H1 (cell line): ENCODE data around the gene SPIRE1. TPM values are rescaled to one million over a fixed set of nuclear protein-coding genes. Genes with fewer than 3 reads are reported as not detected.

Experiments
- CTCF ChIA-PET: fragments of 300-600 bp; sonication (Branson Sonifier 250); formaldehyde crosslinking; loops from one replicate; lab custom pipeline; 2021; ENCODE audit not compliant: partially characterized antibody; lab: Charles Lee
- POLR2A ChIA-PET: fragments of 300-600 bp; sonication (Branson Sonifier 250); formaldehyde crosslinking; loops from one replicate; lab custom pipeline; 2021; ENCODE audit warnings: inconsistent platforms; ENCODE audit not compliant: partially characterized antibody; lab: Charles Lee
- DNase-seq, 2 experiments: peaks; one replicate each; pipeline versions ENCODE4 v3.0.0 to v3.0.0-alpha.2; 2010 to 2022; ENCODE audit warnings: low spot score in 2 of 2, low read depth in 1 of 2, mixed read lengths in 1 of 2
- FAIRE-seq: peaks from 2 replicates; lab custom pipeline; 2011; peaks lifted over from hg19 to GRCh38; lab: Jason Lieb, UNC
- H2AFZ ChIP-seq: 2 replicates; pipeline ENCODE4 v1.8.1; 2012; ENCODE audit warnings: low read length, inconsistent platforms
- H2AK5ac ChIP-seq: 2 replicates; pipeline ENCODE4 v1.6.1; 2013; ENCODE audit warnings: low read depth, low read length
- H2BK120ac ChIP-seq: replicated peaks from 2 replicates; pipeline ENCODE3; 2013; ENCODE audit warnings: low read depth, low read length, inconsistent platforms
- H2BK12ac ChIP-seq: 2 replicates; pipeline ENCODE4 v1.6.1; 2013; ENCODE audit warnings: low read depth, low read length
- H2BK15ac ChIP-seq: 2 replicates; pipeline ENCODE4 v1.6.1; 2013; ENCODE audit warnings: low read length
- H2BK20ac ChIP-seq: 2 replicates; pipeline ENCODE4 v1.6.1; 2013; ENCODE audit warnings: low read length
- H2BK5ac ChIP-seq: 2 replicates; pipeline ENCODE4 v1.6.1; 2013; ENCODE audit warnings: low read depth, low read length
- H3K14ac ChIP-seq: 2 replicates; pipeline ENCODE4 v1.6.1; 2013; ENCODE audit warnings: inconsistent platforms; ENCODE audit not compliant: insufficient read length
- H3K18ac ChIP-seq: 2 replicates; pipeline ENCODE4 v1.6.1; 2013; ENCODE audit warnings: low read length; ENCODE audit errors: extremely low read depth
- H3K23ac ChIP-seq: 2 replicates; pipeline ENCODE4 v1.6.1; 2013; ENCODE audit warnings: inconsistent platforms; ENCODE audit not compliant: insufficient read length
- H3K23me2 ChIP-seq: 2 replicates; pipeline ENCODE4 v1.6.1; 2013; ENCODE audit warnings: low read depth, low read length
- H3K27ac ChIP-seq: 2 replicates; pipeline ENCODE4 v1.6.1; 2011; ENCODE audit warnings: low read depth, low read length, inconsistent platforms
- H3K27me3 ChIP-seq, 4 experiments: replicated peaks in 1 of 4; 1 replicate in 1 of 4; 2 replicates in 3 of 4; pipeline versions ENCODE4 v1.6.1 to v1.8.1; 2011 to 2013; ENCODE audit warnings: low read length in 3 of 4, mild to moderate bottlenecking in 3 of 4, inconsistent platforms in 2 of 4, mixed read lengths in 2 of 4, moderate library complexity in 1 of 4; ENCODE audit not compliant: control insufficient read depth in 3 of 4, insufficient read depth in 3 of 4; ENCODE audit errors: extremely low read depth in 1 of 4
- H3K36me3 ChIP-seq, 4 experiments: 2 replicates each; pipeline versions ENCODE4 v1.6.1 to v1.8.1; 2011 to 2013; ENCODE audit warnings: mild to moderate bottlenecking in 4 of 4, low read length in 3 of 4, moderate library complexity in 2 of 4, control low read depth in 1 of 4, inconsistent platforms in 1 of 4; ENCODE audit not compliant: insufficient read depth in 4 of 4, control insufficient read depth in 2 of 4
- H3K4ac ChIP-seq: replicated peaks from 2 replicates; pipeline ENCODE3; 2013; ENCODE audit warnings: low read length, low read depth, mixed read lengths, inconsistent platforms; ENCODE audit not compliant: insufficient read length
- H3K4me1 ChIP-seq, 4 experiments: replicated peaks in 1 of 4; 1 replicate in 1 of 4; 2 replicates in 3 of 4; pipeline versions ENCODE4 v1.6.1 to v1.8.1; 2011 to 2013; ENCODE audit warnings: low read length in 3 of 4, inconsistent platforms in 2 of 4, mixed read lengths in 1 of 4; ENCODE audit not compliant: insufficient read depth in 4 of 4, control insufficient read depth in 3 of 4
- H3K4me2 ChIP-seq, 2 experiments: 2 replicates each; pipeline versions ENCODE4 v1.6.1 to v1.8.1; 2011 to 2013; ENCODE audit warnings: low read depth in 2 of 2, low read length in 2 of 2, control low read depth in 1 of 2, inconsistent platforms in 1 of 2, mild to moderate bottlenecking in 1 of 2; ENCODE audit not compliant: insufficient read depth in 1 of 2
- H3K4me3 ChIP-seq, 4 experiments: fragments of 200-600, 300-600 bp in 1 of 4; sonication (generic), shearing (Covaris generic), sonication (Bioruptor Twin) in 1 of 4; 2 replicates each; pipeline versions ENCODE4 v1.5.1 to v1.8.1; 2011 to 2016; ENCODE audit warnings: low read length in 4 of 4, low read depth in 3 of 4, control low read depth in 2 of 4, inconsistent platforms in 2 of 4, mild to moderate bottlenecking in 2 of 4, mixed read lengths in 1 of 4, moderate library complexity in 1 of 4; ENCODE audit not compliant: insufficient read depth in 2 of 4; ENCODE audit errors: extremely low read depth in 1 of 4
- H3K56ac ChIP-seq: replicated peaks from 2 replicates; pipeline ENCODE3; 2013; ENCODE audit warnings: low read depth, mild to moderate bottlenecking, mixed read lengths, low read length, inconsistent platforms; ENCODE audit not compliant: insufficient read length
- H3K79me1 ChIP-seq: 2 replicates; pipeline ENCODE4 v1.6.1; 2013; ENCODE audit warnings: low read depth, low read length, control low read depth
- H3K79me2 ChIP-seq, 2 experiments: 2 replicates each; pipeline versions ENCODE4 v1.6.1 to v1.8.1; 2012 to 2013; ENCODE audit warnings: low read length in 2 of 2, mild to moderate bottlenecking in 2 of 2, inconsistent platforms in 1 of 2; ENCODE audit not compliant: insufficient read depth in 2 of 2, control insufficient read depth in 1 of 2
- H3K9ac ChIP-seq, 4 experiments: replicated peaks in 1 of 4; 1 replicate in 1 of 4; 2 replicates in 3 of 4; pipeline versions ENCODE4 v1.6.1 to v1.8.1; 2011 to 2013; ENCODE audit warnings: low read depth in 3 of 4, low read length in 3 of 4, control low read depth in 2 of 4, mild to moderate bottlenecking in 2 of 4, moderate library complexity in 2 of 4, inconsistent platforms in 1 of 4; ENCODE audit errors: extremely low read depth in 1 of 4
- H3K9me3 ChIP-seq, 2 experiments: 2 replicates each; pipeline versions ENCODE4 v1.6.1 to v1.8.1; 2012 to 2013; ENCODE audit warnings: mild to moderate bottlenecking in 2 of 2, moderate library complexity in 2 of 2, control low read depth in 1 of 2, inconsistent platforms in 1 of 2, low read depth in 1 of 2, low read length in 1 of 2, mixed read lengths in 1 of 2; ENCODE audit not compliant: insufficient read depth in 2 of 2
- H4K20me1 ChIP-seq, 2 experiments: replicated peaks in 1 of 2; 2 replicates each; pipeline versions ENCODE3 to v1.8.1; 2011 to 2013; ENCODE audit warnings: inconsistent platforms in 2 of 2, low read length in 2 of 2, mild to moderate bottlenecking in 1 of 2; ENCODE audit not compliant: insufficient read depth in 2 of 2, control insufficient read depth in 1 of 2
- H4K5ac ChIP-seq: 2 replicates; pipeline ENCODE4 v1.6.1; 2013; ENCODE audit warnings: low read length, low read depth, mixed read lengths, inconsistent platforms; ENCODE audit not compliant: insufficient read length
- H4K8ac ChIP-seq: 2 replicates; pipeline ENCODE4 v1.8.0; 2013; ENCODE audit warnings: mild to moderate bottlenecking, moderate library complexity, low read length, inconsistent platforms; ENCODE audit not compliant: insufficient read depth; ENCODE audit errors: extremely low read depth
- H4K91ac ChIP-seq: replicated peaks from 2 replicates; pipeline ENCODE3; 2013; ENCODE audit warnings: low read length, mixed read lengths, inconsistent platforms; ENCODE audit not compliant: insufficient read length
- GTF2F1 ChIP-seq: IDR thresholded peaks from 2 replicates; pipeline ENCODE4 v1.6.1; 2012; ENCODE audit warnings: low read depth, low read length, improper control_type of control experiment, borderline replicate concordance
- KDM5A ChIP-seq: fragments of 200-600 bp; IDR thresholded peaks from 2 replicates; pipeline ENCODE4 v1.7.1; 2012; ENCODE audit warnings: mild to moderate bottlenecking, low read length, inconsistent platforms, mixed read lengths
- TCF12 ChIP-seq: IDR thresholded peaks from 2 replicates; pipeline ENCODE4 v1.6.1; 2011; ENCODE audit warnings: low read depth, mild to moderate bottlenecking, low read length
- WGBS, 2 experiments: shearing (Covaris generic) in 1 of 2; methylation state at CpG; one replicate each; pipeline versions ENCODE4 v1.1.6 to v1.1.7; 2013 to 2015; ENCODE audit warnings: low lambda C conversion rate in 2 of 2, mixed read lengths in 2 of 2, inconsistent platforms in 1 of 2, low coverage in 1 of 2, missing lambda C conversion rate in 1 of 2; ENCODE audit not compliant: insufficient replicate concordance in 2 of 2, insufficient coverage in 1 of 2, insufficient read length in 1 of 2; ENCODE audit errors: extremely low coverage in 1 of 2, missing lambda C conversion rate in 1 of 2; 5-methylcytosine and 5-hydroxymethylcytosine counted together
- polyA plus RNA-seq, 7 experiments: library from polyadenylated mRNA; depleted of rRNA in 3 of 7; stranded (reverse) in 5 of 7; unstranded in 2 of 7; fragments of >200 nt in 5 of 7; fragments of 200-250 nt in 2 of 7; gene quantifications; 1 replicate in 5 of 7; 2 replicates in 1 of 7; 4 replicates in 1 of 7; pipeline versions ENCODE4 v1.2.1 to v1.2.3, GENCODE V29; 2011 to 2013; ENCODE audit warnings: missing spikeins in 2 of 7, mixed read lengths in 2 of 7
- total RNA-seq: library from RNA; stranded (reverse); fragmentation: NEBNext Ultra II Directional; extraction: Animal tissue kit (Norgen Biotek cat#: 25700); gene quantifications from 2 replicates; pipeline ENCODE4 v1.2.1, GENCODE V29; 2021

The SPIRE1 gene
- total and polyA plus RNA-seq, 2 of the 8 experiments (the other 6 are each of a cell fraction or from before 2014, with no cell fraction given) = 6.0 to 21.5 TPM

DNA sequence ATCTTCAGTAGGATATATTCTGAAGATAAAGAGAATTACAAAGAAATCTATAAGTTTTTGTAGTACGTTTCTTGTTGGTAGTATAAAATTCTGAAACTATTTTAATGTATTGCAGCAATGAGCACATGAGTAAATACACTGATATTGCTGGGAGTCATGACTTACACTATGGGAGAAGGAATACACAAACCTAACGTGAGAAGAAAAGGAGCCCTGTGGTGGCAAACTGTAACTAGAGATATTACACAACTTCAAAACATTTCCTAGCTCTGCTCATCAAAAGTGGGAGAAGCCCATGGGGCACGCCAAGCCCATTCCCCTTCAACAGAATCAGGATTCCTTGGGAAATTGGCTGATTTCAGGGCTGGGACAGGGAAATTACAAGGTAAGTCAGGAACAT lies 20.5 kb downstream of the SPIRE1 start:
- no peak overlapping the region for H2BK120ac ChIP-seq
- no peaks in the 10 kb centered on the region for H3K9me3 ChIP-seq
- no peak overlapping the region for H3K14ac ChIP-seq
- H4K91ac ChIP-seq = no peak overlapping the region
- no peak overlapping the region for H3K9ac ChIP-seq
- no peak overlapping the region for H2BK15ac ChIP-seq
- H4K8ac ChIP-seq = no peak overlapping the region
- no peaks in the 10 kb centered on the region for H3K4me1 ChIP-seq
- H2BK20ac ChIP-seq = no peak overlapping the region
- no peaks in the 10 kb centered on the region for H4K20me1 ChIP-seq
- H3K27me3 ChIP-seq = no peaks in the 10 kb centered on the region
- H3K79me2 ChIP-seq = no peaks in the 10 kb centered on the region
- no peak overlapping the region for H3K4me2 ChIP-seq
- no peak overlapping the region for H2BK5ac ChIP-seq
- H3K27ac ChIP-seq = no peak overlapping the region
- no peak overlapping the region for H3K4ac ChIP-seq
- no peaks in the 10 kb centered on the region for H3K36me3 ChIP-seq
- H3K79me1 ChIP-seq = no peaks in the 10 kb centered on the region
- no peaks in the 10 kb centered on the region for H3K23me2 ChIP-seq
- CTCF ChIA-PET = interaction anchor here (1.1 to 2.3 kb wide), 2 partner anchors 98 to 309 kb away, joined by 3 to 7 read pairs; no protein-coding TSS in a partner anchor
- 85% methylated on average over 3 of the region's 3 CpGs; no CpG with 5 or more reads in 1 of the 2 experiments for WGBS, 2 experiments
- H2AFZ ChIP-seq = no peak overlapping the region
- no peak overlapping the region for H3K18ac ChIP-seq
- H3K23ac ChIP-seq = no peak overlapping the region
- FAIRE-seq = no peak
- no peak overlapping the region for H2BK12ac ChIP-seq
- TF ChIP-seq GTF2F1 = no peak
- no peak for TF ChIP-seq KDM5A
- TF ChIP-seq TCF12 = no peak
- TF ChIP-seq, all 59 proteins: peak for 0
- H3K56ac ChIP-seq = no peak overlapping the region
- H2AK5ac ChIP-seq = no peak overlapping the region
- no peak overlapping the region for H4K5ac ChIP-seq
- no peak overlapping the region for H3K4me3 ChIP-seq
- POLR2A ChIA-PET = interaction anchor here (0.7 kb wide), 1 partner anchor 53 kb away, joined by 3 read pairs; no protein-coding TSS in a partner anchor
- DNase-seq = no peak
